SK-N-MC (cell line): Measurements from ENCODE around the gene SIDT1.

Experiments used
- EZH2 ChIP-seq: fragments of 200-600 bp; sonication (generic); IDR thresholded peaks from one replicate; pipeline ENCODE4 v1.6.1; 2017; ENCODE audit warnings: antibody characterized with exemption
- FOXP2 ChIP-seq: optimal IDR thresholded peaks from 2 replicates; pipeline ENCODE3; 2011; ENCODE audit warnings: mild to moderate bottlenecking, moderate library complexity; ENCODE audit not compliant: insufficient read depth; ENCODE audit errors: extremely low read length, control extremely low read depth
- POLR2AphosphoS5 ChIP-seq: IDR thresholded peaks from 2 replicates; pipeline ENCODE4 v1.6.1; 2012; ENCODE audit warnings: mild to moderate bottlenecking, low read depth, low read length, borderline replicate concordance

GRCh38 chr3:113498221-113499005, 33.9 kb upstream of the SIDT1 start:
- TF ChIP-seq POLR2AphosphoS5 = no peak
- no peak for TF ChIP-seq EZH2
- no peak for TF ChIP-seq FOXP2
